ENCODE measurements around the gene ANK2.

ANK2 gene

DNA sequence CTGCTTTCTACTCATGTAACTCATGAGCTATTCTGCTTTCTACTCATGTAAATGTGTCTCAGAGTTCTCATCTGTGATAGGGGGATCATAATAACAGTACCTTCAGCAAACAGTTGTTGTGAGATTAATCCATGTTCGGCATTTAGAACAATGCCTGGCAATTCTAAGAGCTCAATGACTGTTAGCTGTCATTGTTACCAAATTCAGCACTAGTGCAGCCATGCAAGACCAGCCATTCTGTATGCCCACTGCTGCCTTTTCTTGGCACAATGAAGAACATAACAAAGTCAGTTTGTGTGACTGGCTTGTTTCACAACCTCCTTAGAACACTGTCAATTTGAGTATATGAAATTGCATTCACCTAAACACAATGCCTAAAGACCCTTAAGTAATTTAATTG is 163.2 kb downstream of the ANK2 start:
- Histone ChIP-seq H3K4me2 (ENCODE audit: low read length) (no peak overlapping the region), H4K20me1 (ENCODE audit: insufficient read depth, low read length) (no peaks in the 10 kb centered on the region), H3K9me3 (ENCODE audit: low read length) (no peaks in the 10 kb centered on the region), H3K4me1 (ENCODE audit: insufficient read depth, low read length, severe bottlenecking) (no peaks in the 10 kb centered on the region), H3K79me2 (ENCODE audit: insufficient read depth, low read length) (no peaks in the 10 kb centered on the region), H3K9me2 (ENCODE audit: low read depth, low read length) (no peaks in the 10 kb centered on the region), H2AFZ (ENCODE audit: low read length) (no peak overlapping the region), H3K27ac (ENCODE audit: low read depth, low read length, poor library complexity, severe bottlenecking) (no peak overlapping the region), H3K4me3 (ENCODE audit: low read depth, low read length, poor library complexity, severe bottlenecking) (no peak overlapping the region), H3F3A (ENCODE audit: insufficient read depth, low read length) (no peaks in the 10 kb centered on the region), H3K27me3 (ENCODE audit: insufficient read depth, low read length) (no peaks in the 10 kb centered on the region), H3K36me3 (ENCODE audit: insufficient read depth, low read length) (no peaks in the 10 kb centered on the region), H3K9ac (ENCODE audit: low read length) (no peak overlapping the region)
- no peak for TF ChIP-seq EZH2 (IDR thresholded peaks at IDR 0.05; ENCODE audit: borderline replicate concordance, low read length)
- TF ChIP-seq, protein P1, sequence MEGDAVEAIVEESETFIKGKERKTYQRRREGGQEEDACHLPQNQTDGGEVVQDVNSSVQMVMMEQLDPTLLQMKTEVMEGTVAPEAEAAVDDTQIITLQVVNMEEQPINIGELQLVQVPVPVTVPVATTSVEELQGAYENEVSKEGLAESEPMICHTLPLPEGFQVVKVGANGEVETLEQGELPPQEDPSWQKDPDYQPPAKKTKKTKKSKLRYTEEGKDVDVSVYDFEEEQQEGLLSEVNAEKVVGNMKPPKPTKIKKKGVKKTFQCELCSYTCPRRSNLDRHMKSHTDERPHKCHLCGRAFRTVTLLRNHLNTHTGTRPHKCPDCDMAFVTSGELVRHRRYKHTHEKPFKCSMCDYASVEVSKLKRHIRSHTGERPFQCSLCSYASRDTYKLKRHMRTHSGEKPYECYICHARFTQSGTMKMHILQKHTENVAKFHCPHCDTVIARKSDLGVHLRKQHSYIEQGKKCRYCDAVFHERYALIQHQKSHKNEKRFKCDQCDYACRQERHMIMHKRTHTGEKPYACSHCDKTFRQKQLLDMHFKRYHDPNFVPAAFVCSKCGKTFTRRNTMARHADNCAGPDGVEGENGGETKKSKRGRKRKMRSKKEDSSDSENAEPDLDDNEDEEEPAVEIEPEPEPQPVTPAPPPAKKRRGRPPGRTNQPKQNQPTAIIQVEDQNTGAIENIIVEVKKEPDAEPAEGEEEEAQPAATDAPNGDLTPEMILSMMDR (IDR thresholded peaks at IDR 0.05; ENCODE audit: low read length) = no peak

DNA sequence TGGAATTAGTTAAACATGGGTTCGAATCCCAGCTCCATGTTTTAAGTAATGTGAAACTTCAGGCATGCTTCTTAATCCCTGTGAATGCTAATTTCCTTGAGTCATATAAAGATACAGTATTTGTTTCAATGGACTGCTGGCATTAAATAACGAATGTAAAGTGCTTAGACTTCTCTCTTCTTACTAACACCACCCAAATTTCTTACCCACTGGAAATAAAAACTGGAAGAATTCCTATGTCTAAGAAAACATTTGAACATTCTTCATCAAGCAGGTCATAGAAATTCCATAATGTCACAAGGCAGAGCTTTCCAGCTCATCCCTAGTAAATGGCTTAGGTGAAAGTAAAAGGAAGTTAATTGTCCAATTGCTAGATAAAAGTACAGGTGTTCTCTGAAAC is 172.5 kb downstream of the ANK2 start:
- Histone ChIP-seq H3K9me3 (ENCODE audit: low read length) (no peaks in the 10 kb centered on the region), H3K79me2 (ENCODE audit: insufficient read depth, low read length) (no peaks in the 10 kb centered on the region), H3K4me3 (ENCODE audit: low read depth, low read length, poor library complexity, severe bottlenecking) (no peak overlapping the region), H3K4me1 (ENCODE audit: insufficient read depth, low read length, severe bottlenecking) (no peaks in the 10 kb centered on the region), H2AFZ (ENCODE audit: low read length) (no peak overlapping the region), H3K9ac (ENCODE audit: low read length) (no peak overlapping the region), H3K27ac (ENCODE audit: low read depth, low read length, poor library complexity, severe bottlenecking) (no peak overlapping the region), H3K36me3 (ENCODE audit: insufficient read depth, low read length) (no peaks in the 10 kb centered on the region), H3K4me2 (ENCODE audit: low read length) (no peak overlapping the region), H4K20me1 (ENCODE audit: insufficient read depth, low read length) (no peaks in the 10 kb centered on the region), H3F3A (ENCODE audit: insufficient read depth, low read length) (no peaks in the 10 kb centered on the region), H3K27me3 (ENCODE audit: insufficient read depth, low read length) (no peaks in the 10 kb centered on the region), H3K9me2 (ENCODE audit: low read depth, low read length) (no peaks in the 10 kb centered on the region)
- no peak for TF ChIP-seq EZH2 (IDR thresholded peaks at IDR 0.05; ENCODE audit: borderline replicate concordance, low read length)
- TF ChIP-seq, protein P1 (IDR thresholded peaks at IDR 0.05; ENCODE audit: low read length) = no peak

DNA sequence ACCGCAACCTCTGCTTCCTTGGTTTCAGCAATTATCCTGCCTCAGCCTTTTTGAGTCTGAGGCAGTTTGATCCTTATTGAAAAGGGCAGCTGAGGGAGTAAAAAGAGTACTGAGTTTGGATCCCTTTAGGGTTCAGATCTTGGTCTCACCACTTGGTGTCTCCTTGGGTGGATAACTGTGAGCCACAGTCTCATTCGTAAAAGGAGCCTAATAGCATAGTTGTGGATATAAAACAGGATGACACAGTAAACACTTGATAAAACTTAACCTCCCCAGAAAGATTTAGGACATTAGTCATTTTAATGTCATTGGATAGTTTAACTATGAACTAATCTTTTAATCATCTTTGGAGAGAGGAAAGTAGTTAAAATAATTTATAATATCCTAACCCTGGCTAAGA is 173.0 kb downstream of the ANK2 start:
- Histone ChIP-seq H3K79me2 (ENCODE audit: insufficient read depth, low read length) (no peaks in the 10 kb centered on the region), H3K9me3 (ENCODE audit: low read length) (no peaks in the 10 kb centered on the region), H3K36me3 (ENCODE audit: insufficient read depth, low read length) (no peaks in the 10 kb centered on the region), H4K20me1 (ENCODE audit: insufficient read depth, low read length) (no peaks in the 10 kb centered on the region), H3K4me1 (ENCODE audit: insufficient read depth, low read length, severe bottlenecking) (no peaks in the 10 kb centered on the region), H3K4me2 (ENCODE audit: low read length) (no peak overlapping the region), H2AFZ (ENCODE audit: low read length) (no peak overlapping the region), H3F3A (ENCODE audit: insufficient read depth, low read length) (no peaks in the 10 kb centered on the region), H3K9me2 (ENCODE audit: low read depth, low read length) (no peaks in the 10 kb centered on the region), H3K9ac (ENCODE audit: low read length) (no peak overlapping the region), H3K27me3 (ENCODE audit: insufficient read depth, low read length) (no peaks in the 10 kb centered on the region), H3K27ac (ENCODE audit: low read depth, low read length, poor library complexity, severe bottlenecking) (no peak overlapping the region), H3K4me3 (ENCODE audit: low read depth, low read length, poor library complexity, severe bottlenecking) (no peak overlapping the region)
- no peak for TF ChIP-seq EZH2 (IDR thresholded peaks at IDR 0.05; ENCODE audit: borderline replicate concordance, low read length)
- TF ChIP-seq, protein P1 (IDR thresholded peaks at IDR 0.05; ENCODE audit: low read length) = no peak

Measured in OCI-LY1 (cell line).